A549 (cell line): ENCODE results near the gene MRM3. TPM values are rescaled to one million over a fixed set of nuclear protein-coding genes. Genes with fewer than 3 reads are reported as not detected.

ENCODE experiments used
- ATAC-seq, 2 experiments: fragments of 200-7000 bp in 1 of 2; fragments of >200 bp in 1 of 2; cut with Nextera tagmentation in 1 of 2; cut with Tn5 transposase in 1 of 2; 3 replicates each; pipeline versions ENCODE4 v1.8.0 to v1.9.1; 2018 to 2020; ENCODE audit warnings: mild to moderate bottlenecking in 1 of 2, moderate library complexity in 1 of 2
- CTCF ChIA-PET: fragments of 300-600 bp; sonication (Branson Sonifier 250); formaldehyde crosslinking; extraction: SDS; loops from one replicate; lab custom pipeline; 2021; ENCODE audit warnings: antibody characterized with exemption, inconsistent platforms; lab: Yijun Ruan, JAX
- POLR2A ChIA-PET: fragments of 350-600 bp; formaldehyde crosslinking; extraction: SDS; loops from one replicate; lab custom pipeline; 2021; ENCODE audit warnings: antibody characterized with exemption, inconsistent platforms; lab: Yijun Ruan, JAX
- DNase-seq, 2 experiments: peaks; one replicate each; pipeline versions ENCODE4 v3.0.0 to v3.0.0-alpha.2; 2011 to 2016; ENCODE audit warnings: low read depth in 1 of 2, low spot score in 1 of 2
- FAIRE-seq: peaks from 2 replicates; lab custom pipeline; 2011; peaks lifted over from hg19 to GRCh38; lab: Jason Lieb, UNC
- H3K27ac ChIP-seq, 2 experiments: fragments of >200 bp; sonication (Bioruptor Twin); formaldehyde crosslinking; 3 replicates each; pipeline ENCODE4 v1.5.1; 2016 to 2017
- H3K4me1 ChIP-seq: fragments of >200 bp; sonication (Bioruptor Twin); formaldehyde crosslinking; 3 replicates; pipeline ENCODE4 v1.6.1; 2016
- H3K4me2 ChIP-seq: fragments of >200 bp; sonication (Bioruptor Twin); formaldehyde crosslinking; 3 replicates; pipeline ENCODE4 v1.6.1; 2016
- H3K4me3 ChIP-seq: fragments of >200 bp; sonication (Bioruptor Twin); formaldehyde crosslinking; 3 replicates; pipeline ENCODE4 v1.5.1; 2016
- H3K9me3 ChIP-seq: fragments of >200 bp; sonication (Bioruptor Twin); formaldehyde crosslinking; 3 replicates; pipeline ENCODE4 v1.6.1; 2016
- BHLHE40 ChIP-seq: IDR thresholded peaks from 2 replicates; pipeline ENCODE4 v1.6.1; 2012; ENCODE audit warnings: low read depth, low read length, inconsistent platforms
- CHD2 ChIP-seq: fragments of 150-350 bp; IDR thresholded peaks from 2 replicates; pipeline ENCODE4 v1.6.1; 2014; ENCODE audit warnings: low read length; ENCODE audit not compliant: partially characterized antibody
- FOSL2 ChIP-seq, 2 experiments: fragments of 450-650 bp in 1 of 2; fragments of >200 bp in 1 of 2; sonication (Bioruptor Twin) in 1 of 2; formaldehyde crosslinking; IDR thresholded peaks; 2 replicates each; pipeline versions ENCODE4 v1.5.0 to v1.6.1; 2016 to 2020; ENCODE audit warnings: mild to moderate bottlenecking in 1 of 2, moderate library complexity in 1 of 2
- HOXB5 ChIP-seq: fragments of 250-450 bp; sonication (Bioruptor Pico); IDR thresholded peaks from 2 replicates; pipeline ENCODE4 v1.5.0; 2020; ENCODE audit warnings: mild to moderate bottlenecking, moderate library complexity
- KDM5A ChIP-seq: fragments of 200-600 bp; sonication (generic); IDR thresholded peaks from 2 replicates; pipeline ENCODE4 v1.6.1; 2016; ENCODE audit warnings: antibody characterized with exemption, mild to moderate bottlenecking
- MAFK ChIP-seq: fragments of 450-650 bp; IDR thresholded peaks from 2 replicates; pipeline ENCODE4 v1.6.1; 2014; ENCODE audit not compliant: partially characterized antibody
- MAZ ChIP-seq: fragments of 150-350 bp; IDR thresholded peaks from 2 replicates; pipeline ENCODE4 v1.6.1; 2014; ENCODE audit warnings: antibody characterized with exemption, low read depth, low read length, borderline replicate concordance
- NFE2L2 ChIP-seq: fragments of 150-350 bp; conservative IDR thresholded peaks from 2 replicates; pipeline ENCODE4 v1.6.1; 2014; ENCODE audit warnings: low read length
- NPAS2 ChIP-seq: fragments of 250-450 bp; sonication (Bioruptor Pico); IDR thresholded peaks from 2 replicates; pipeline ENCODE4 v1.8.0; 2022; ENCODE audit warnings: mild to moderate bottlenecking, moderate library complexity, borderline replicate concordance
- NR3C1 ChIP-seq: fragments of >200 bp; sonication (Bioruptor Twin); formaldehyde crosslinking; IDR thresholded peaks from 3 replicates; pipeline ENCODE4 v1.6.1; 2017
- POLR2A ChIP-seq: IDR thresholded peaks from 2 replicates; pipeline ENCODE4 v1.6.1; 2012; ENCODE audit warnings: mild to moderate bottlenecking, low read length
- POLR2AphosphoS2 ChIP-seq: conservative IDR thresholded peaks from 2 replicates; pipeline ENCODE4 v1.6.1; 2012; ENCODE audit warnings: low read length, improper control_type of control experiment, inconsistent platforms
- RARB ChIP-seq: fragments of 250-450 bp; sonication (Bioruptor Pico); IDR thresholded peaks from 2 replicates; pipeline ENCODE4 v1.8.0; 2021; ENCODE audit warnings: mild to moderate bottlenecking, moderate library complexity
- RNF2 ChIP-seq: fragments of 200-600 bp; sonication (generic); IDR thresholded peaks from 2 replicates; pipeline ENCODE4 v1.6.1; 2016; ENCODE audit warnings: low read depth, mild to moderate bottlenecking, antibody characterized with exemption, moderate library complexity, borderline replicate concordance
- SREBF2 ChIP-seq: fragments of 450-650 bp; IDR thresholded peaks from 2 replicates; pipeline ENCODE4 v1.6.1; 2014; ENCODE audit warnings: mild to moderate bottlenecking, moderate library complexity
- TFCP2L1 ChIP-seq: fragments of 250-450 bp; sonication (Bioruptor Pico); IDR thresholded peaks from 2 replicates; pipeline ENCODE4 v1.5.0; 2021; ENCODE audit warnings: mild to moderate bottlenecking
- TP53 ChIP-seq: fragments of 250-450 bp; sonication (Bioruptor Pico); IDR thresholded peaks from 2 replicates; pipeline ENCODE4 v1.5.0; 2021; ENCODE audit warnings: mild to moderate bottlenecking, moderate library complexity
- ZFP36 ChIP-seq: fragments of 450-650 bp; IDR thresholded peaks from 2 replicates; pipeline ENCODE4 v1.6.1; 2014; ENCODE audit warnings: borderline replicate concordance; ENCODE audit not compliant: partially characterized antibody
- ZNF302 ChIP-seq: fragments of 250-450 bp; sonication (Bioruptor Pico); IDR thresholded peaks from 2 replicates; pipeline ENCODE4 v1.9.0; 2021; ENCODE audit warnings: inconsistent platforms, mild to moderate bottlenecking, moderate library complexity
- ZSCAN20 ChIP-seq: fragments of 250-450 bp; sonication (Bioruptor Pico); IDR thresholded peaks from 2 replicates; pipeline ENCODE4 v1.8.0; 2022; ENCODE audit warnings: mild to moderate bottlenecking, moderate library complexity
- WGBS: methylation state at CpG from one replicate; pipeline ENCODE4 v1.1.6; 2017; ENCODE audit errors: missing lambda C conversion rate; 5-methylcytosine and 5-hydroxymethylcytosine counted together
- polyA plus RNA-seq, 4 experiments: library from polyadenylated mRNA; depleted of rRNA in 3 of 4; stranded (reverse); fragments of >200 nt; fragmentation: RNase III in 1 of 4; extraction: RNeasy Plus Mini Kit Qiagen cat#74134 plus additional on column Dnase treatment in 1 of 4; gene quantifications; 2 replicates in 3 of 4; 3 replicates in 1 of 4; pipeline ENCODE4 v1.2.3, GENCODE V29; 2011 to 2017
- TF ChIP-seq, protein P1 (sequence below): fragments of >200 bp; sonication (Bioruptor Twin); formaldehyde crosslinking; IDR thresholded peaks from 3 replicates; pipeline ENCODE4 v1.5.1; 2016
- TF ChIP-seq, protein P2 (sequence below): fragments of 150-350 bp; IDR thresholded peaks from 2 replicates; pipeline ENCODE4 v1.6.1; 2014; ENCODE audit warnings: low read depth, mild to moderate bottlenecking, low read length
- TF ChIP-seq, protein P3 (sequence below): IDR thresholded peaks from 2 replicates; pipeline ENCODE4 v1.6.1; 2012
- TF ChIP-seq, protein P4 (sequence below): fragments of 250-450 bp; sonication (Bioruptor Pico); IDR thresholded peaks from 2 replicates; pipeline ENCODE4 v1.5.0; 2021; ENCODE audit warnings: mild to moderate bottlenecking, moderate library complexity, borderline replicate concordance
- TF ChIP-seq, protein P5 (sequence below): fragments of 250-450 bp; sonication (Bioruptor Pico); IDR thresholded peaks from 2 replicates; pipeline ENCODE4 v1.5.0; 2020; ENCODE audit warnings: low read depth, mild to moderate bottlenecking, moderate library complexity
- TF ChIP-seq, protein P6 (sequence below): IDR thresholded peaks from 2 replicates; pipeline ENCODE4 v1.6.1; 2012; ENCODE audit warnings: low read depth, borderline replicate concordance

The MRM3 gene
- polyA plus RNA-seq, 2 of the 4 experiments (the other 2 are of a cell fraction): 38.8 to 47.1 TPM

DNA sequence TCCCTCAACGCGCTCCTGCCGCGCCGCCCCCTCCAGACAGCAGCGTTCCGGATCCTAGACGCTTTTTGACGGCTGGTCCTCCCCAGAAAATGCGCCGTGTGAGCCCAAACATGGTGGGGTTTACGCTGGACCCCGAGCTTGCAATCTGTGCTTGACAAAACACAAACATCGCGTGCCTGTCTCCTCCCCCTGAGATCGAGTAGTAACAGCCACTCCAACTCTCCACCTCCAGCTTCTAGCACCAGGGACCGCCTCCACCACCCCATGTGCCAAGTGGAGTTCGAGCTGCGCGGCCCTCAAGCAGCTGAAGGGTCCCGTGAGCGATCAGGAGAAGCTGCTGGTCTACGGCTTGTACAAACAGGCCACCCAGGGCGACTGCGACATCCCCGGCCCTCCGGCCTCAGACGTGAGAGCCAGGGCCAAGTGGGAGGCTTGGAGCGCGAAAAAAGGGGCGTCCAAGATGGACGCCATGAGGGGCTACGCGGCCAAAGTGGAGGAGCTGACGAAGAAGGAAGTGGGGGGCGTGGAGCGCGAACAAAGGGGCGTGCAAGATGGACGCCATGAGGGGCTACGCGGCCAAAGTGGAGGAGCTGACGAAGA, 29.4 kb upstream of the MRM3 start:
- DNase-seq (peak; percentile 45 to 48), FAIRE-seq (no peak), ATAC-seq (peak; percentile 14 to 48; a peak in 5 of 6 replicates)
- Histone ChIP-seq H3K9me3 (no peaks in the 10 kb centered on the region), H3K27ac (peak overlapping the region; percentile 97 to 98), H3K4me1 (peaks cover 10% of the 10 kb centered on the region), H3K4me3 (peak overlapping the region; percentile 97), H3K4me2 (peak overlapping the region; percentile 96)
- ChIA-PET POLR2A (interaction anchor here (1.4 to 1.7 kb wide), 2 partner anchors 19 to 29 kb away, joined by 4 to 6 read pairs; partner anchors contain the start of genes GLOD4 and MRM3), CTCF (interaction anchor here (0.6 to 6.1 kb wide), 26 partner anchors 9 to 602 kb away, joined by 3 to 41 read pairs (median 5); partner anchors contain the start of genes GLOD4, MRM3, NXN and TIMM22)
- WGBS: 73% methylated on average over 32 of the region's 43 CpGs
- TF ChIP-seq RNF2: no peak
- TF ChIP-seq BHLHE40: no peak
- TF ChIP-seq, protein P1, sequence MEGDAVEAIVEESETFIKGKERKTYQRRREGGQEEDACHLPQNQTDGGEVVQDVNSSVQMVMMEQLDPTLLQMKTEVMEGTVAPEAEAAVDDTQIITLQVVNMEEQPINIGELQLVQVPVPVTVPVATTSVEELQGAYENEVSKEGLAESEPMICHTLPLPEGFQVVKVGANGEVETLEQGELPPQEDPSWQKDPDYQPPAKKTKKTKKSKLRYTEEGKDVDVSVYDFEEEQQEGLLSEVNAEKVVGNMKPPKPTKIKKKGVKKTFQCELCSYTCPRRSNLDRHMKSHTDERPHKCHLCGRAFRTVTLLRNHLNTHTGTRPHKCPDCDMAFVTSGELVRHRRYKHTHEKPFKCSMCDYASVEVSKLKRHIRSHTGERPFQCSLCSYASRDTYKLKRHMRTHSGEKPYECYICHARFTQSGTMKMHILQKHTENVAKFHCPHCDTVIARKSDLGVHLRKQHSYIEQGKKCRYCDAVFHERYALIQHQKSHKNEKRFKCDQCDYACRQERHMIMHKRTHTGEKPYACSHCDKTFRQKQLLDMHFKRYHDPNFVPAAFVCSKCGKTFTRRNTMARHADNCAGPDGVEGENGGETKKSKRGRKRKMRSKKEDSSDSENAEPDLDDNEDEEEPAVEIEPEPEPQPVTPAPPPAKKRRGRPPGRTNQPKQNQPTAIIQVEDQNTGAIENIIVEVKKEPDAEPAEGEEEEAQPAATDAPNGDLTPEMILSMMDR: no peak
- TF ChIP-seq CHD2: no peak
- TF ChIP-seq, protein P2, sequence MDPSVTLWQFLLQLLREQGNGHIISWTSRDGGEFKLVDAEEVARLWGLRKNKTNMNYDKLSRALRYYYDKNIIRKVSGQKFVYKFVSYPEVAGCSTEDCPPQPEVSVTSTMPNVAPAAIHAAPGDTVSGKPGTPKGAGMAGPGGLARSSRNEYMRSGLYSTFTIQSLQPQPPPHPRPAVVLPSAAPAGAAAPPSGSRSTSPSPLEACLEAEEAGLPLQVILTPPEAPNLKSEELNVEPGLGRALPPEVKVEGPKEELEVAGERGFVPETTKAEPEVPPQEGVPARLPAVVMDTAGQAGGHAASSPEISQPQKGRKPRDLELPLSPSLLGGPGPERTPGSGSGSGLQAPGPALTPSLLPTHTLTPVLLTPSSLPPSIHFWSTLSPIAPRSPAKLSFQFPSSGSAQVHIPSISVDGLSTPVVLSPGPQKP: no peak
- no peak for TF ChIP-seq NR3C1
- TF ChIP-seq POLR2AphosphoS2: no peak
- no peak for TF ChIP-seq RARB (CRISPR knock-in tag)
- TF ChIP-seq NPAS2 (CRISPR knock-in tag): no peak
- TF ChIP-seq MAFK: no peak
- no peak for TF ChIP-seq FOSL2 (IDR thresholded peaks at IDR 0.05)
- no peak for TF ChIP-seq FOSL2 (CRISPR knock-in tag; IDR thresholded peaks at IDR 0.05)
- TF ChIP-seq MAZ: no peak
- TF ChIP-seq, protein P3, sequence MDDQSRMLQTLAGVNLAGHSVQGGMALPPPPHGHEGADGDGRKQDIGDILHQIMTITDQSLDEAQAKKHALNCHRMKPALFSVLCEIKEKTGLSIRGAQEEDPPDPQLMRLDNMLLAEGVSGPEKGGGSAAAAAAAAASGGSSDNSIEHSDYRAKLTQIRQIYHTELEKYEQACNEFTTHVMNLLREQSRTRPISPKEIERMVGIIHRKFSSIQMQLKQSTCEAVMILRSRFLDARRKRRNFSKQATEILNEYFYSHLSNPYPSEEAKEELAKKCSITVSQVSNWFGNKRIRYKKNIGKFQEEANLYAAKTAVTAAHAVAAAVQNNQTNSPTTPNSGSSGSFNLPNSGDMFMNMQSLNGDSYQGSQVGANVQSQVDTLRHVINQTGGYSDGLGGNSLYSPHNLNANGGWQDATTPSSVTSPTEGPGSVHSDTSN: no peak
- TF ChIP-seq TFCP2L1 (CRISPR knock-in tag): no peak
- no peak for TF ChIP-seq HOXB5 (CRISPR knock-in tag)

DNA sequence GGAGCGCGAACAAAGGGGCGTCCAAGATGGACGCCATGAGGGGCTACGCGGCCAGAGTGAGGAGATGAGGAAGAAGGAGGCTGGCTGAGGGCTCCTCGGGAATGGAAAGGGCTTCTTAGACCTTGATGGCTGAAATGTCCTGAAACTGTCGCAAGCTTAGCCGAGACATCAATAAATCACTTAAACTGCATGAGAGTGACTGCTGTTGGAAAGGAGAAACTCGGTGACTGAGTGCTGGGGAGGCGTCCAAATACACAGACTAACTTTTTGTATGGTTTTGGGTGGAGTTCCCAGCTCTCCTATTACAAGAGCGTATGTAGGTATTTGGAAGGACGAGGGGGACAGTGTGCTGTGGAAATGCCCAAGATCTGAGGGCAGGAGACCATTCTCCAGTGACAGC, 28.7 kb upstream of the MRM3 start:
- ATAC-seq (no peak), FAIRE-seq (no peak), DNase-seq (no peak)
- H3K27ac ChIP-seq: no peak overlapping the region
- peaks cover 10% of the 10 kb centered on the region for H3K4me1 ChIP-seq
- no peak overlapping the region for H3K4me2 ChIP-seq
- ChIA-PET POLR2A (interaction anchor here (1.4 kb wide), 1 partner anchor 28 kb away, joined by 6 read pairs; the partner anchor contains the start of genes GLOD4 and MRM3), CTCF (interaction anchor here (1.0 to 6.1 kb wide), 15 partner anchors 8 to 603 kb away, joined by 3 to 41 read pairs (median 6); partner anchors contain the start of genes GLOD4, MRM3, NXN and TIMM22)
- H3K4me3 ChIP-seq: no peak overlapping the region
- no peaks in the 10 kb centered on the region for H3K9me3 ChIP-seq
- WGBS: 83% methylated on average over 13 of the region's 13 CpGs
- TF ChIP-seq SREBF2: no peak
- TF ChIP-seq POLR2A: no peak
- TF ChIP-seq BHLHE40: no peak
- TF ChIP-seq, protein P1: no peak
- no peak for TF ChIP-seq ZFP36
- TF ChIP-seq FOSL2 (IDR thresholded peaks at IDR 0.05): no peak
- TF ChIP-seq FOSL2 (CRISPR knock-in tag; IDR thresholded peaks at IDR 0.05): no peak
- TF ChIP-seq, protein P4, sequence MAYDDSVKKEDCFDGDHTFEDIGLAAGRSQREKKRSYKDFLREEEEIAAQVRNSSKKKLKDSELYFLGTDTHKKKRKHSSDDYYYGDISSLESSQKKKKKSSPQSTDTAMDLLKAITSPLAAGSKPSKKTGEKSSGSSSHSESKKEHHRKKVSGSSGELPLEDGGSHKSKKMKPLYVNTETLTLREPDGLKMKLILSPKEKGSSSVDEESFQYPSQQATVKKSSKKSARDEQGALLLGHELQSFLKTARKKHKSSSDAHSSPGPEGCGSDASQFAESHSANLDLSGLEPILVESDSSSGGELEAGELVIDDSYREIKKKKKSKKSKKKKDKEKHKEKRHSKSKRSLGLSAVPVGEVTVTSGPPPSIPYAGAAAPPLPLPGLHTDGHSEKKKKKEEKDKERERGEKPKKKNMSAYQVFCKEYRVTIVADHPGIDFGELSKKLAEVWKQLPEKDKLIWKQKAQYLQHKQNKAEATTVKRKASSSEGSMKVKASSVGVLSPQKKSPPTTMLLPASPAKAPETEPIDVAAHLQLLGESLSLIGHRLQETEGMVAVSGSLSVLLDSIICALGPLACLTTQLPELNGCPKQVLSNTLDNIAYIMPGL (CRISPR knock-in tag): no peak
- TF ChIP-seq TP53: no peak
- no peak for TF ChIP-seq ZSCAN20 (CRISPR knock-in tag)
- no peak for TF ChIP-seq ZNF302 (CRISPR knock-in tag)
- TF ChIP-seq, protein P5, sequence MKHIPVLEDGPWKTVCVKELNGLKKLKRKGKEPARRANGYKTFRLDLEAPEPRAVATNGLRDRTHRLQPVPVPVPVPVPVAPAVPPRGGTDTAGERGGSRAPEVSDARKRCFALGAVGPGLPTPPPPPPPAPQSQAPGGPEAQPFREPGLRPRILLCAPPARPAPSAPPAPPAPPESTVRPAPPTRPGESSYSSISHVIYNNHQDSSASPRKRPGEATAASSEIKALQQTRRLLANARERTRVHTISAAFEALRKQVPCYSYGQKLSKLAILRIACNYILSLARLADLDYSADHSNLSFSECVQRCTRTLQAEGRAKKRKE (CRISPR knock-in tag): no peak
- no peak for TF ChIP-seq NFE2L2
- no peak for TF ChIP-seq KDM5A
- TF ChIP-seq, protein P6, sequence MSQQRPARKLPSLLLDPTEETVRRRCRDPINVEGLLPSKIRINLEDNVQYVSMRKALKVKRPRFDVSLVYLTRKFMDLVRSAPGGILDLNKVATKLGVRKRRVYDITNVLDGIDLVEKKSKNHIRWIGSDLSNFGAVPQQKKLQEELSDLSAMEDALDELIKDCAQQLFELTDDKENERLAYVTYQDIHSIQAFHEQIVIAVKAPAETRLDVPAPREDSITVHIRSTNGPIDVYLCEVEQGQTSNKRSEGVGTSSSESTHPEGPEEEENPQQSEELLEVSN: no peak
- no peak for TF ChIP-seq TFCP2L1 (CRISPR knock-in tag)
